ENCODE results near the gene CCDC124. TPM values are rescaled to one million over a fixed set of nuclear protein-coding genes. Genes with fewer than 3 reads are reported as not detected.

Gene CCDC124
- total and polyA plus RNA-seq, 2 of the 4 experiments (the other 2 are of a cell fraction) = 30.1 to 112 TPM

DNA sequence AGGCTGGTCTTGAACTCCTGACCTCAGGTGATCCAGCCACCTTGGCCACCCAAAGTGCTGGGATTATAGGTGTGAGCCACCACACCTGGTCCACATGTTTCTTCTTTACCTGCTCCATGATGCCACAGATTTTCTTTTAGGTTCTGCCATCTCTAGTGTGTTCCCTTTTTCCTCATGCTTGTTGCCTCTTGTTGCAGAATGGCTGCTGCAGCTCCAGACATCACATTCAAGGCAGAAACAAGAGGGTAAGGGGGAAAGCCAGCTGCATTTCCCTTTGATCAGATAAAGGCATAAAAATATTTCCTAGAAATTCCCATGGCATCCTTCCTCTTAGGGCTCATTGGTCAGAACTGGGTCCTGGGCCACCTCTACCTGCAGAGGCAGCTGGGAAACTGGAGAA is 12.3 kb upstream of the CCDC124 start:
- BruUV-seq (replicated peaks) = no TSS peak
- H3K4me3 ChIP-seq (ENCODE audit: insufficient read depth, low read depth, low read length) = no peak overlapping the region

More for the DNA sequence above, 12.3 kb upstream of the CCDC124 start:
- Histone ChIP-seq H3K9me1 (ENCODE audit: insufficient read depth, low read length) (no peaks in the 10 kb centered on the region), H2AFZ (replicated peaks; ENCODE audit: low read length, poor library complexity) (no peak overlapping the region), H3K23ac (ENCODE audit: low read depth, low read length) (no peak overlapping the region), H2BK5ac (ENCODE audit: low read depth, low read length, poor library complexity, severe bottlenecking) (no peak overlapping the region), H4K91ac (ENCODE audit: insufficient read depth, low read depth, low read length) (no peak overlapping the region), H3K9me3 (ENCODE audit: control insufficient read depth, insufficient read depth, low read length) (peaks cover 2% of the 10 kb centered on the region), H3K27me3 (ENCODE audit: control insufficient read depth, insufficient read depth, low read length) (peaks cover 1% of the 10 kb centered on the region; the same call in 1 of the 2 replicates), H3K18ac (ENCODE audit: low read depth, low read length) (no peak overlapping the region), H3K36me3 (ENCODE audit: control insufficient read depth, insufficient read depth, low read length) (no peaks in the 10 kb centered on the region), H3K4ac (ENCODE audit: low read depth, low read length) (no peak overlapping the region), H4K5ac (ENCODE audit: low read depth, low read length) (no peak overlapping the region), H2AK9ac (replicated peaks; ENCODE audit: low read depth, low read length, poor library complexity) (no peak overlapping the region), H3K4me1 (ENCODE audit: control insufficient read depth, insufficient read depth, low read length) (no peaks in the 10 kb centered on the region), H3K4me2 (ENCODE audit: low read depth, low read length) (no peak overlapping the region), H3K9ac (ENCODE audit: low read depth, low read length) (no peak overlapping the region), H3K14ac (replicated peaks; ENCODE audit: low read depth, low read length) (no peak overlapping the region), H2BK20ac (ENCODE audit: low read depth, low read length) (no peak overlapping the region), H2BK15ac (ENCODE audit: low read depth, low read length) (no peak overlapping the region), H4K20me1 (ENCODE audit: insufficient read depth, low read length) (no peaks in the 10 kb centered on the region), H3K79me1 (ENCODE audit: low read depth in 1 of 2, low read length in 2 of 2) (no peaks in the 10 kb centered on the region), H3K27ac (ENCODE audit: insufficient read depth, low read length) (no peak overlapping the region), H2BK120ac (ENCODE audit: low read depth, low read length) (no peak overlapping the region), H4K8ac (ENCODE audit: low read depth in 2 of 2, low read length in 2 of 2) (no peak overlapping the region), H2AK5ac (ENCODE audit: low read depth, low read length) (no peak overlapping the region), H3K56ac (ENCODE audit: extremely low read depth, insufficient read depth, low read length) (no peak overlapping the region)
- ChIA-PET POLR2A (ENCODE audit: unreplicated experiment) (no interaction called here), CTCF (no interaction called here)
- DNase-seq (no peak), ATAC-seq (ENCODE audit: low read depth) (no peak)
- dilution Hi-C loops (cut with HindIII; ENCODE audit: low sequenced_read_pairs, unreplicated experiment) (no loop called here), intact Hi-C loops (cut with micrococcal nuclease) (no loop called here), in situ Hi-C loops (cut with MboI; ENCODE audit: low sequenced_read_pairs) (loop anchor here (5.0 kb wide), 1 partner anchor 43 kb away; no protein-coding TSS in a partner anchor)
- no peak for TF ChIP-seq RFX5 (IDR thresholded peaks at IDR 0.05; ENCODE audit: low read depth, low read length)
- no peak for TF ChIP-seq FOS (IDR thresholded peaks at IDR 0.05; ENCODE audit: low read depth, low read length)
- TF ChIP-seq POLR2A (IDR thresholded peaks at IDR 0.05; ENCODE audit: low read depth, low read length) = no peak
- no peak for TF ChIP-seq MAZ (IDR thresholded peaks at IDR 0.05; ENCODE audit: borderline replicate concordance, low read depth, low read length)
- TF ChIP-seq, protein P1, sequence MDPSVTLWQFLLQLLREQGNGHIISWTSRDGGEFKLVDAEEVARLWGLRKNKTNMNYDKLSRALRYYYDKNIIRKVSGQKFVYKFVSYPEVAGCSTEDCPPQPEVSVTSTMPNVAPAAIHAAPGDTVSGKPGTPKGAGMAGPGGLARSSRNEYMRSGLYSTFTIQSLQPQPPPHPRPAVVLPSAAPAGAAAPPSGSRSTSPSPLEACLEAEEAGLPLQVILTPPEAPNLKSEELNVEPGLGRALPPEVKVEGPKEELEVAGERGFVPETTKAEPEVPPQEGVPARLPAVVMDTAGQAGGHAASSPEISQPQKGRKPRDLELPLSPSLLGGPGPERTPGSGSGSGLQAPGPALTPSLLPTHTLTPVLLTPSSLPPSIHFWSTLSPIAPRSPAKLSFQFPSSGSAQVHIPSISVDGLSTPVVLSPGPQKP (IDR thresholded peaks at IDR 0.05; ENCODE audit: borderline replicate concordance, low read depth, low read length) = no peak
- TF ChIP-seq RAD21 (IDR thresholded peaks at IDR 0.05; ENCODE audit: low read length) = no peak
- no peak for TF ChIP-seq BHLHE40 (IDR thresholded peaks at IDR 0.05; ENCODE audit: low read depth, low read length)
- TF ChIP-seq RCOR1 (IDR thresholded peaks at IDR 0.05; ENCODE audit: insufficient replicate concordance, low read length) = no peak
- no peak for TF ChIP-seq SMC3 (IDR thresholded peaks at IDR 0.05; ENCODE audit: low read depth, low read length)
- no peak for TF ChIP-seq CHD1 (IDR thresholded peaks at IDR 0.05; ENCODE audit: low read depth, low read length)
- TF ChIP-seq, protein P2, sequence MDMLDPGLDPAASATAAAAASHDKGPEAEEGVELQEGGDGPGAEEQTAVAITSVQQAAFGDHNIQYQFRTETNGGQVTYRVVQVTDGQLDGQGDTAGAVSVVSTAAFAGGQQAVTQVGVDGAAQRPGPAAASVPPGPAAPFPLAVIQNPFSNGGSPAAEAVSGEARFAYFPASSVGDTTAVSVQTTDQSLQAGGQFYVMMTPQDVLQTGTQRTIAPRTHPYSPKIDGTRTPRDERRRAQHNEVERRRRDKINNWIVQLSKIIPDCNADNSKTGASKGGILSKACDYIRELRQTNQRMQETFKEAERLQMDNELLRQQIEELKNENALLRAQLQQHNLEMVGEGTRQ (IDR thresholded peaks at IDR 0.05; ENCODE audit: low read depth, low read length) = no peak
- no peak for TF ChIP-seq MXI1 (IDR thresholded peaks at IDR 0.05; ENCODE audit: borderline replicate concordance, low read depth, low read length)
- TF ChIP-seq, protein P3, sequence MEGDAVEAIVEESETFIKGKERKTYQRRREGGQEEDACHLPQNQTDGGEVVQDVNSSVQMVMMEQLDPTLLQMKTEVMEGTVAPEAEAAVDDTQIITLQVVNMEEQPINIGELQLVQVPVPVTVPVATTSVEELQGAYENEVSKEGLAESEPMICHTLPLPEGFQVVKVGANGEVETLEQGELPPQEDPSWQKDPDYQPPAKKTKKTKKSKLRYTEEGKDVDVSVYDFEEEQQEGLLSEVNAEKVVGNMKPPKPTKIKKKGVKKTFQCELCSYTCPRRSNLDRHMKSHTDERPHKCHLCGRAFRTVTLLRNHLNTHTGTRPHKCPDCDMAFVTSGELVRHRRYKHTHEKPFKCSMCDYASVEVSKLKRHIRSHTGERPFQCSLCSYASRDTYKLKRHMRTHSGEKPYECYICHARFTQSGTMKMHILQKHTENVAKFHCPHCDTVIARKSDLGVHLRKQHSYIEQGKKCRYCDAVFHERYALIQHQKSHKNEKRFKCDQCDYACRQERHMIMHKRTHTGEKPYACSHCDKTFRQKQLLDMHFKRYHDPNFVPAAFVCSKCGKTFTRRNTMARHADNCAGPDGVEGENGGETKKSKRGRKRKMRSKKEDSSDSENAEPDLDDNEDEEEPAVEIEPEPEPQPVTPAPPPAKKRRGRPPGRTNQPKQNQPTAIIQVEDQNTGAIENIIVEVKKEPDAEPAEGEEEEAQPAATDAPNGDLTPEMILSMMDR (conservative IDR thresholded peaks at IDR 0.05; ENCODE audit: low read depth, low read length) = no peak

All from IMR-90 (cell line).